Retinal pigment epithelial cell (primary cell): ENCODE data around the gene RBFA.

Experiments used
- DNase-seq: peaks from one replicate; pipeline ENCODE4 v3.0.0-alpha.2; 2010; ENCODE audit warnings: low read depth
- H3K4me3 ChIP-seq: 2 replicates; pipeline ENCODE4 v1.5.1; 2011; ENCODE audit warnings: mild to moderate bottlenecking, low read length, control low read depth, moderate library complexity
- CTCF ChIP-seq: conservative IDR thresholded peaks from 2 replicates; pipeline ENCODE4 v1.5.1; 2011; ENCODE audit warnings: low read depth, low read length, control low read depth, inconsistent platforms

RBFA gene

GRCh38 chr18:80050797-80051196, 16.6 kb downstream of the RBFA start:
- H3K4me3 ChIP-seq, result no peak overlapping the region
- DNase-seq, result no peak
- no peak for TF ChIP-seq CTCF

GRCh38 chr18:80056095-80056494, 21.9 kb downstream of the RBFA start:
- no peak for DNase-seq

GRCh38 chr18:80059945-80060344, 25.7 kb downstream of the RBFA start:
- no peak for TF ChIP-seq CTCF
- DNase-seq, result no peak
- H3K4me3 ChIP-seq, result no peak overlapping the region

More at GRCh38 chr18:80056095-80056494, 21.9 kb downstream of the RBFA start:
- TF ChIP-seq CTCF, result no peak
- no peak overlapping the region for H3K4me3 ChIP-seq

- no peak for TF ChIP-seq CTCF
- no peak overlapping the region for H3K4me3 ChIP-seq
- no peak for DNase-seq
These were observed 31.5 kb downstream of the RBFA start for GRCh38 chr18:80065705-80066104.

DNA sequence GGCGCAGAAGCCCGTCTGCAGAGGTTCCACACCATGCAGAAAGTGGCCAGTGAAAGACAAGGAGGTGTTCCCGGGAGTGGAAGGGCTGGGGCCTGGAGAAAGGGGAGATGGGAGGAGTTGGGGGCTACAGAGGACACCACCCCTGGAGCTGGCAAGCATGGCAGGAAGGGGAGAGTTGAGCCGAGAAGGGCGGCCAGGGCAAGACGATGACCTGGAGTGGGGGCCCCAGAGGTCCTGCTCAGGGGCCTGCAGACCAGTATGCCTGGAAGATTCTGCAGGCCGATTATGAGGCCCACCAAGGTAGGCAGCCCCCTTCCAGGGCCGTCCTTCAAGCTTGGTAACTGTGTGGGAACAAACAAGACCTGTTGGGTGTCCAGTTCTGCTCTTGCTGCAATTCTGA, 33.1 kb downstream of the RBFA start:
- DNase-seq, result no peak
- H3K4me3 ChIP-seq, result no peak overlapping the region
- no peak for TF ChIP-seq CTCF

DNA sequence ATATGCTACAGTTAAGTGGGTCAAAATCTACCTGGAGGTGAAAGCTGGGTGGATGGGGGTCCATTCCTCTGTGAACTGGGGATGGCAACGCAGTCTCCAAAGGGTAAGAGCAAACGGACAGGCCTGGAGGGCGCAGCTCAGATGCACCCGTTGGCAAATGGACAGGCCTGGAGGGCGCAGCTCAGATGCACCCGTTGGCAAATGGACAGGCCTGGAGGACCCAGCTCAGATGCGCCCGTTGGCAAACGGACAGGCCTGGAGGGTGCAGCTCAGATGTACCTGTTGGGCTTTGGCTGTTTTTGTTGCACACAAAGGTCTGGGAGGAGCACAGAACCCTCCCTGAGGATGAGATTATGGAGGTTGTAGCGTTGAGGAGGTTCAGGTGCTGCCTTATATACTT, 33.7 kb downstream of the RBFA start:
- DNase-seq, result no peak
- no peak overlapping the region for H3K4me3 ChIP-seq
- TF ChIP-seq CTCF, result no peak

DNA sequence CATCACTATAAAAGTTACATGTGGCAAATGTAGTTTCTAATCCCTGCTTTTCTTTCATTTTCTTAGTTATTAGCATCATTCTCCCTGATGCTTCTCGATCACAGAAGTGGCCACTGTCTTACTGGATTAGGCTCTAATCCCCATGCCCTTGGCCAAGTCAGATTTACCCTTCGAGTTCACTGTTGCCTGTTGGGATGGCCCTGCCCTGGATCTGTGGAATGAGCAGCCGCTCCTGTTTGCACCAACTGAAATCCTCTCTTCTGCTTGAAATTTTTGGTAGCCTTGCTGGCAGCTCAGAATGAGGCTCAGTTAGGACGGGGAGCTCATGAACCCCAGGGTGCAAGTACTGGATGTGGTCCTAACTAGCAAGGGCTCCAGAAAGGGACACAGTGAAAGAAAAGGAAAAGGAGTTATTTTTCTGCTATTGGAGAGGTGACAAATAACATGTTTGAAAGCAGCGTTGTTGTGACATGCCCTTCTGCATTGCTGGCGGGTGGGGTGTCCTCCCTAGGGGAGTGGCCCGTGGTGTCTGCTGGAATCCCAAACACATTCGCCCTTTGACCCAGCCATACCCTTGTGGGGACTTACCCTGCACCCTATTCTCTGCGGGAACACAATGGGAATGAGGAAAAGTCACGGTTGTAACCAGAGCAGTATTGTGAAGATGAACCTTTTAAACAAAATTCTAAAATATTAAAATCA, 34.5 kb downstream of the RBFA start:
- DNase-seq, result no peak
- H3K4me3 ChIP-seq, result no peak overlapping the region
- TF ChIP-seq CTCF, result no peak
